Activated CD8-positive, alpha-beta memory T cell treated with anti-CD3 and anti-CD28 coated beads for 4 hours (primary cell): ENCODE results near the gene CNNM4.
"Not testable (repeated sequence)": the region's sequence is repeated elsewhere in the genome, so short reads cannot be mapped to it uniquely, and the experiment has no call there.

Experiments
- DNase-seq, 2 donors: peaks; one replicate each; pipeline ENCODE4 v3.0.0-alpha.2; 2020; ENCODE audit warnings: low read depth in 2 of 2

Gene CNNM4

DNA sequence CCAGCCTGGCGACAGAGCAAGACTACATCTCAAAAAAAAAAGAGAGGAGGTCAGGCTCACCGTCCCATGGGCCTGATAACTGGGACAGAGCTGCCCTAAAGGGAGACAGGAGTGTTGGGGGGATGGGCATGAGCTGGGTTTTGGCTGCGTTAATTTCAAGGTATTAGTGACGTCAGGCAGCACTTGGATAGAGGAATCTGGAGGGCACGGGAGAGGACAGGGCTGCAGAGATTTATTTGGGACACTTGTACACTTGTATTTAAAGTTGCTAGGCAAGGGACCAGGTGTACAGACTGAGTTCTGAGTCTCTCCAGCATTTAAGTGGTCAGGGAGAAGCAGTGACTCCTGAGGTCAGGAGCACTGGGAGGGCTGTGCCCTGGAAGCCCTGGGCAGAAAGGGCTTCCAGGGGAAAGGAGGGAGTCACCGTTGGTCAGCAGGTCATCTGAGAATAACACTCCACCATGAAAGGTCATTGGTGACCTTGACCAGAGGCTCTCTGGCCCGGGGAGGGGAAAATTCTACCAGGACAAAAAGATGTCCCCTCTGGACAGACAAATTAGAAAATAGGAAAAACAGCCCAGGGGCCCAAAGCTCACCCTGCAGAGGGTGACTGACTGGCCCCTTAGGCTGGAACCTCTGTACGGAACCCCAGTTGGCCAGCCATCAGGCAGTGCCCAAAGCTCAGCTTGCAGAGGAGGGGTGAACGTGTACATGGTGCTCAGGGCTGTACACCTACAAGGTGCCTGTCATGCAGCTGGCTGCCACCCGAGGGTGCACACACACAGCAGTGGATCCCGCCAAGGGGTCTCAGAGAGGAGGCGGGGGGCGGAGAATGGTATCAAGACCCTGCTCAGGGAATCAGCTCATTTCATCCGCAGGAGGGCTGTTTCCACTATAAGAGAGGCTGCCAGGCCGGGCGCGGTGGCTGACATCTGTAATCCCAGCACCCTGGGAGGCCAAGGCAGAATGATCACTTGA, 32.4 kb downstream of the CNNM4 start:
- no peak for DNase-seq

DNA sequence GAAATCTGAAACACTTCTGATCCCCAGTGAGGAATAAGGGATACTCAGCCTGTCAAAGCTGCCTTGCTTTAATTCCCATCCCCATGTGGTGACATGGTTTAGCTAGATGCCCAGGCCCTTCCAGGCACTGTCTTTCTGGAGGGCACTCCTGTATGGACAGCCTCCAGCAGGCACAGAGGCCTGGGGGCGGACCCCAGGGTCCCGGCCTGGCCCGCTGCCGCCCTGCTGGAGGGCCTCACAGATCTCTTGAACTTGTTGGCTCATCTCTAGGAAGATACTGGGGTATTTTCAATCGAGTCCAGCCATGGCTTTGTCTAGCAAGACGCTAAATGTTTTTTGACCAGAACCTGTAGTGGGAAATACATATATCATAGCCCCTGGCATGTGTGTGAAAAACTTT, 34.4 kb downstream of the CNNM4 start:
- DNase-seq: no peak

DNA sequence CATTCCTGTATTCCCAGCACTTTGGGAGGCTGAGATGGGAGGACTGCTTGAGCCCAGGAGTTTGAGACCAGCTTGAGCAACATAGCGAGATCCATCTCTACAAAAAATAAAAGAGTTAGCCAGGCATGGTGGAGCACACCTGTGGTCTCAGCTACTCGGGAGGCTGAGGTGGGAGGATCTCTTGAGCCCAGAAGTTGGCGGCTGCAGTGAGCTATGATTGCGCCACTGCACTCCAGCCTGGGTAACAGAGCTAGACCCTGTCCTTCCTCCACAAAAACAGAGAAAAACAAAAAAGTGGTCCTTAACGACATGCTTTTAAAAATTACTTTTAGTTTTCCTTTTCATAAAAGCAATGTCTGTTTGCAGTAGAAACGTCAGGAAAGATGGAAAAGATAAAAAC, 35.8 kb downstream of the CNNM4 start:
- not testable (repeated sequence) for DNase-seq

DNA sequence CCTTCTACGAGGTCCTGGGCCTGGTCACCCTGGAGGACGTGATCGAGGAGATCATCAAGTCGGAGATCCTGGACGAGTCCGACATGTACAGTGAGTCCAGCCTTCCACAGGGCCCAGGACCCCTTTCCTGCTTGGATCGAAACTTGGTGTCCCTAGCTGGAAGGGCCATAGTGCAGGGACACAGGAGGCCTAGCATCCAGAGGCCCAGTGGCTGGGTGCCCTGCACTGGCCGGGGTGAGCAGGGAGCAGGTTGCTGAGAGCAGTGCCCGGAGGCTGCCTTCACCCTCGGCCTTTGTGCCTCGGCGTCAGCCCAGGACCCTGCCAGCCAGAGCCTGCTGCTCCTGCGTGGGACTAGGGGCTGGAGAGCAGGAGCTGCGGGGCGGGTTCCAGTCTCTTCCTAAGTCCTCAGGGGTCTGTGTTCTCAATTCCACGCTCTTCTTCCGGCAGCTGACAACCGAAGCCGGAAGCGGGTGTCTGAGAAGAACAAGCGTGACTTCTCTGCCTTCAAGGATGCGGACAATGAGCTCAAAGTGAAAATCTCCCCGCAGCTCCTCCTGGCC, 36.4 kb downstream of the CNNM4 start:
- no peak for DNase-seq

DNA sequence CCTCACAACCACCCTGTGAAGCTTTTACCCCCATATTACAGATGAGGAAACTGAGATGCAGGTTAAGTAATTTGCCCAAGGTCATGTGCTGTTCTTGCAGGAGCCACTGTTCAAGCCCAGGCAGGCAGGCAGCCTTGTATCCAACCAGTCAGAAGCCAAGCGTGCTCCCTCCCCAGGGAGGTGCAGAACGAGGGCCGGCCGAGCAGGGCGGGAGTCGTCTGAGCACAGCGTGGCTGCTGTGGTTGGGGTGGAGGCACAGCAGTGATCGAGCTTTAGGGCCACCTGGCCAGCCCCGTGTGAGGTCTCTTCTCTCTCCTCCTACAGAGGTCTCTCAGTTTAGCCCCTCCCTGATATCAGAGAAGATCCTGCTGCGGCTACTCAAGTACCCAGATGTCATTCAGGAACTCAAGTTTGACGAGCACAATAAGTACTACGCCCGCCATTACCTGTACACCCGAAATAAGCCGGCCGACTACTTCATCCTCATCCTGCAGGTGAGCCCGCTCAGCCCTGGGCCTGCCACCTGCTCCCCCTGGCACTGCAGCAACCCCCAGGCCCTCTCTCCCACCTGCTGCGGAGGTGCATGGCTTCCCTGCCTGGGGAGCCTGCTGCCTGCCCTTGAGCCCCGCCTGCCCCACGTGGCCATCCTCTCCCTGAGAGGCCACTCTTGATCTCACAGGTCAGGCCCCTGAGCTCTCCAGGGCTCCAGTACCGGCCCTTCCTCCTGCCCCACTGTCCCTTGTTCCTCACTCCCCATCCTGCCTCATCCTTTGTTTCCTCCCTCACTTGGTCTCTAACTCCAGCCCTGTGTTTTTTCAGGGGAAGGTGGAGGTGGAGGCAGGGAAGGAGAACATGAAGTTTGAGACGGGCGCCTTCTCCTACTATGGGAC, 38.3 kb downstream of the CNNM4 start:
- no peak for DNase-seq

DNA sequence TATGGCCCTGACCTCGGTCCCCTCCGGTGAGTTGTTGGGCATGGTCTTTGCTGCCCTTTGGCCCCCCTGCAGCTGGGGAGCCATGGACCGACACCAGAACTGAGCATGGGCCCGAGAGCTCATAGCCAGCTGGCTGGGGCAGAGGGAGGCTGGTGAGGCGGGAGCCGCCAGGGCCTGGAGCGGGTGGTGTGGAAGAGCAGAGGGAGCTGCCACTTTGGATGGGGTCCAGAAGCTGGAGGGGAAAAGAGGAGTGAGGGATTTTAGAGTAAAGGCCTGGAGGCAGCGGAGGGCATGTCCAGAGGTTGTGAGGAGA, 38.9 kb downstream of the CNNM4 start:
- no peak for DNase-seq

DNA sequence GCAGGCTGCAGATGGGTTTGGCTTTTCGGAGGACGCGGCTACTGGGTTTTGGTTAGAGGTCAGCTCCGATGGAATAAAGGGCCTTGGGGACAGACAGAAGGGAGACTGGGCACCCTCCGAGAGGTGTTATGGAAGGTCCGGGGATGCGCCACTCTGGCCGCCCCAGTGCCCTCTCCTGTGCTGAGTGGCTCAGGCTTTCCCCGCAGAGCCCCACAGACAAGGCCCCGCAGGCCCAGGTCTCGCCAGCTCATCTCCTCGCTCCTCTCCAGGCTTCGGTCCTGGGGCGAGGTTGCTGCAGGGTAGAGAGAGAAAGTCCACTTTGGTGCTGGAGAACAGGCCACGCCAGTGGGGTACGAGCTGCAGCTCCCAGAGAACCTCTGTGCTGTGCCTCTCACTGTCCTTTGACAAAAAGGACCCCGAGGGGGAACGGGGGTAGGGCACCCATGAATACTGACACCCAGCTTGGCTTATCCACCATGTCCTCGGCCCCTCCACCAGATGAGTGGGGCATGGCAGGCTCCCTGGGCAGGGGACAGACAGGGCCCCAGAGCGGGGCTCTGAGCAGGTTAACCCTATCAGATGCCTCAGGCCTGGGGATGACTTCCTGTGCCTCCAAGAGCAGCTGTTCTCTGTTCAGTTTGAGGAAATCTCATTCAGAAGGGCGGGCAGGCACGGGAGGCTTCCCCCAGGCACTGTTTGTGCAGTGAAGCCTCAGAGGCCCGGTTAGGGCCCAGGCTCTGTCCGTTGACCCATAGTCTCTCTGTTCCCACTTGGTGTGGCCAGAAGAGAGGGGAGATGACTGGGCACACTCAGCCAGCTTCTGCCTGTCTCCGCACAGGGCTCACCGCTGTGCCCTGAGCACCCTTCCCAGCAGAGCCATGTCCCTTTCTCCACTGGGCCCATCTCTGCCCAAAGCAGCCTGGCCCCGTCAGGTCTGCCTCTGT, 39.6 kb downstream of the CNNM4 start:
- no peak for DNase-seq

DNA sequence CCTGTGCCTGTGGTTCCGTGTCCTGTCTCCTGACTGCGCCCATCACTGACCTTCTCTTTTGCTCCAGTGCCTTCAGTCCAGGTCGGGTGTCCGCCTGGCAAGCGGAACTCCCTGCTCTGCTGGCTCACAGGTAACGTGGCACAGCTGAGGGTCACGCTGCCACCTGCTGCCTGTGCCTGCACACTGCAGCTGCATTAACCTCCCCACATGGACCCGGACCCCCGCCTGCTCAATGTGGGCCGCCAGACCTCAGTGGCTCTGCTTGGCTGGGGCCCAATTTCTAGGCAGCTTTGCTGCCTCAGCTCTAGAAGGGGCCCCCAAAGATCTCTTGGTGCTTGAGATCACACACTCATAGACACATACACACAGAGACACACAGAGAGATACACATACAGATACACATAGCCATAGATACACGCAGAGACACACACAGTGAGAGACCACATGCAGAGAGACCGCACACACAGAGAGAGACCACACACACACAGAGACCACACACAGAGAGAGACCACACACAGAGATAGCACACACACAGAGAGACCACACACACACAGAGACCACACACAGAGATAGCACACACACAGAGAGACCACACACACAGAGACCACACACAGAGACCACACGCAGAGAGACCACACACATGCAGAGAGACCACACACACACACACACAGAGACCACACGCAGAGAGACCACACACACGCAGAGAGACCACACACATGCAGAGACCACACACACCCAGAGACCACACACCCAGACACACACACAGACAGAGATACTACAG, 40.5 kb downstream of the CNNM4 start:
- DNase-seq: peak; percentile 38 to 52

DNA sequence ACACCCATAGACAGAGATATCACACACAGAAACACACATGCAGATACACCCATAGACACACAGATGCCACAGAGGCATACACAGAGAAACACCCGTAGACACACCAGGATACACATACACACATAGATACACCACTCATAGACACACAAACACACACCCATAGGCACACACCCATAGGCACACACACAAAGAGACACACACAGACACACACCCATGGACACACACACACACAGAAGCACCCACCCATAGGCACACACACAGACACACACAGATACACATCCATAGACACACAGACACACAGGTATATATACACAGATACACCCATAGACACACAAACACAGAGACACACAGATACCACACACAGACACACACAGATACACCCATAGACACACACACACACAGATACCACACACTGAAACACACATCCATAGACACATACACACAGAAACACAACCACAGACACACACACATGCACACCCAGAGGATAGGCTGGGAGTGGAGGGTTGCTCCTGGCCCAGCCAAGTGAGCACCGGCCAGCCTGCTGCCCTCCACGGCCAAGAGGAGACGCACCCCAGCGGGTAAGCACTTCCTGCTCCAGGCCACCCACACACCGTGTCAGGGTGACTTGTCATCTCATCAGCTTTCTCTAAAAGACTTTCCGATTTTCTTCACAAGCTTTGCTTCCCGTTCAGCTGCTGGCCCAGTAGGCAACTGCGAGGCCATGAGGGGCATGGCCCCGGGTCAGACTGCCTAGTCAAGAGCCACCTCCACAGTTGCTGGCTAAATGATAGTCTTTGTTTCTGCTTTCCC, 41.3 kb downstream of the CNNM4 start:
- DNase-seq: no peak

DNA sequence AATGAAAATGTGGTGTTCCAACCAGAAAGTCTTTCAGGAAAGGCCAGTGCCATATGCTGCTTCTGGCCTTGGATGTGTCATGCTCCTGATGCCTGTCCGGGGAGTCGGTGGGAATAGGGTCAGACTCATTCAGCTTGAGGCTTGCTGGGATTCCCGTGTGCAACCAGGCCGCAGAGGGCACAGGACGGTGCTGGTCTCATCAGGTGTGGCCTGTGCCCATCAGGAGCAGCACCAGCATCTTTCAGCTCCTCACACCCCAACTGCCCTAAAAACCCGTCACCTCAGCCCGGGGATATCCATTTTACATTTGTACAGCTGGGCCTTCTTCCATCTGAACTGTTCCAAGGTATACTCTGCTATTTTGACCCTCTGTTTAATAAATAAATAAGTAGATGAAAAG, 42.0 kb downstream of the CNNM4 start:
- no peak for DNase-seq

DNA sequence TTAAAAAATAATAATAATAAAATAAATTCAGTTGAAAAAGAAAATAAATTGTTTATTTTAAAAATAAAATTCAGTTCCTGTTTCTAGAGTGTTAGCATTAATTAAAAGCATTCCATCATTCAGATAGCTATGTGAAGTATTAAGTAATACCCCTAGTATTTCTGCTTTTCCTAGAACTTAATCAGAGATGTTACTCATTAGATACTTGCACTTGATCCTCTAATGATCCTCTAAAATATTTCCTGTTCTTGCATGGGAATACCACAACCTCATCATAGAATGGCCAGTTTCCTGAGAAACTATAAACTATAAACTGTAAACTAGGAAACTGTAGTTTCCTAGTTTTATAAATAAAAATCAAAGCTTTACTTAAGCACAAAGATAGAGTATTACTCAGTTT, 44.3 kb downstream of the CNNM4 start:
- no peak for DNase-seq

DNA sequence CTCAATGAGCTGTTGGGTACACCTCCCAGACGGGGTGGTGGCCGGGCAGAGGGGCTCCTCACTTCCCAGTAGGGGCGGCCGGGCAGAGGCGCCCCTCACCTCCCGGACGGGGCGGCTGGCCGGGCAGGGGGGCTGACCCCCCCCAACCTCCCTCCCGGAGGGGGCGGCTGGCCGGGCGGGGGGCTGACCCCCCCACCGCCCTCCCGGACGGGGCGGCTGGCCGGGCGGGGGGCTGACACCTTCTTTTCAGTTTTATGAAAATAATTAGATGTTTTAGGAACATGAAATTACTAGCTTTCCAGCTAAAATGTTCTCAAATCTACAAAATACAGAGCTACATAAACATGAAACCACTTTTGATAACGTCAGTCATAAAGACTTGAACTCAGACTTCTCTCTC, 45.2 kb downstream of the CNNM4 start:
- DNase-seq: not testable (repeated sequence)

DNA sequence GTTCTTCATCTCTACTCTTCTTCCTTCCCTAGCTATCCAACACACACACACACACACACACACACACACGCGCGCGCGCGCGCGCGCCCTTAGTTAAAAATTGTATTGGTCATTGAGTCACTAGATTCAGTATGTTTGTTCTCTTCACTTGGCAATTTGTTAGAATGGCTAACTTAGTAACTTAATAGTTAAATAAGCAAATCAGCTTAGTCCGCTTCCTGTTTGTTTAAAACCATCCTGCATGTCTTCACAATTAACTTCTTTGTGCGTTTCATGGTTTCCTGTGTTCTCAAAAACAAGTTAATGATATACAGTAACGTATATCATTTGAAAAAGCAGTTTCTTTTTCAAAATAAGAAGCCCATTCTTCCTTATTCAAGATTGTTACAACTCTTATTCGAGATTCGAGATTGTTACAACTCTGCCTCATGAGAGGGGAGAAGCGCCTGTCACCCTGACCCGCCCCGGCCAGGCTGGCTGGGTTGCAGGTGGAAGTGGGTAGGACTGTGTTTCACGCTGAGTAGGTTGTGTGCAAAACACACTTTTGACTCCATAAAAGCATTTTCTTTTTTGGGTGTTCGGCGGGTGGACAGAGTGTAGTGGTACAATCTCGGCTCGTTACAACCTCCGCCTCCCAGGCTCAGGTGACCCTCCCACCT, 45.9 kb downstream of the CNNM4 start:
- DNase-seq: no peak

DNA sequence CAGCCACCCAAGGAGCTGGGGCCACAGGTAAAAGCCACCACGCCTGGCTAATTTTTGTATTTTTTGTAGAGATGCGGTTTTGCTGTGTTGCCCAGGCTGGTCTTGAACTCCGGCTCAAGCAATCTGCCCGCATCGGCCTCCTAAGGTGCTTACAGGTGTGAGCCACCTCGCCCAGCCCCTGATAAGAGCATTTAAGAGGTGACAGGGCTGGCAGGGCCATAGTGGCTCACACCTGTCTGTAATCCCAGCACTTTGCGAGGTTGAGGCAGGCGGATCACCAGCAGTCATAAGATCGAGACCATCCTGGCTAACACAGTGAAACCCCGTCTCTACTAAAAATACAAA, 46.4 kb downstream of the CNNM4 start:
- DNase-seq: no peak

DNA sequence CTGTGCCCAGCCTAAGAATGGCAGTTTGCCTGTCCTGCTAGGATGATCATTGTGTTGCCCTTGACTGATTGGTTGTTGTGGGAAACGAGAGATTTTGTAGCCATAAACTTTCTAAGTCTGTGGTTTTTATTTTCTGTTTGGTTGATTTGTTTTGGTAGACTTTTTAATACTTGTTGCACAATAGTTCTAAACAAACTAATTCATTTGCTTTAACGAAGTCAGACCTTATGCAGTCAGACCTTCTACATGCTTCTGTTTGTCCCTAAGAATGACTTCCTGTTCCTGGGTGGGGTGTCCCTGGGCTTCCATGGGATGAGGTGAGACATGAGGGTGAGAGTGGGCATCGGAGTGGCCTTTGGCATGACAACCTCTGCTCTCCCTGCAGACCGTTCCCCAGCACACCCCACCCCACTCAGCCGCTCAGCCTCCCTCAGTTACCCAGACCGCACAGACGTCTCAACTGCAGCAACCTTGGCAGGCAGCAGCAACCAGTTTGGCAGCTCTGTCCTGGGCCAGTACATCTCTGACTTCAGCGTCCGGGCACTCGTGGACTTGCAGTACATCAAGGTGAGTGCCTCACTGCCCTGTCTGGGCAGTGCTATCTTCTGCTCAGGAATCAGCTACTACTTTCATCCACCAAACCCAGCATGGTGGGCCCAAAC, 47.6 kb downstream of the CNNM4 start:
- no peak for DNase-seq

DNA sequence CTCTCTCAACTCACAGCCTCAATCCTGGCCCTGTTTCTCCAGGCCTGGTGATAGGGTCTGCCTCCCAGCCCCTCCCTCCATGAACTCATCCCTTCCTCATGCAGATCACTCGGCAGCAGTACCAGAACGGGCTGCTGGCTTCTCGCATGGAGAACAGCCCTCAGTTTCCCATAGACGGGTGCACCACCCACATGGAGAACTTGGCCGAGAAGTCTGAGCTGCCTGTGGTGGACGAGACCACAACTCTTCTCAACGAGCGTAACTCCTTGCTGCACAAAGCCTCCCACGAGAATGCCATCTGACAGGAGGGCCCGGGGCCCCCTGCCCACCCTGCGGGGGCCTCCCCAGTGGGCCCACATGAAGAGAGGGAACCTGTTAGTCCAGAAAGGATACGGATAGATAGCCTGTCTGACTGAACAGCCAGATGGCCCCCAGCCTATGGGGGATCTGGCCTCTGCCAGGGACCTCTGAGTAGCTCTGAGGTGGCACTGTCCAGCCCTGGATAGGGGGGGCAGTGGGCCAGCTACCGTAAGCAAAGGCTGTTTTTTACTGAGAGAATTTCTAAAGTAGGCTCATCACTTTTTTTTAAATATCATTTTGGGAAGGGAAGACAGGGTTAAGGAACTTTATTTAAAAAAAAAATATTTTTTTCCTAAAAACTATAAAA, 48.6 kb downstream of the CNNM4 start:
- DNase-seq: no peak

DNA sequence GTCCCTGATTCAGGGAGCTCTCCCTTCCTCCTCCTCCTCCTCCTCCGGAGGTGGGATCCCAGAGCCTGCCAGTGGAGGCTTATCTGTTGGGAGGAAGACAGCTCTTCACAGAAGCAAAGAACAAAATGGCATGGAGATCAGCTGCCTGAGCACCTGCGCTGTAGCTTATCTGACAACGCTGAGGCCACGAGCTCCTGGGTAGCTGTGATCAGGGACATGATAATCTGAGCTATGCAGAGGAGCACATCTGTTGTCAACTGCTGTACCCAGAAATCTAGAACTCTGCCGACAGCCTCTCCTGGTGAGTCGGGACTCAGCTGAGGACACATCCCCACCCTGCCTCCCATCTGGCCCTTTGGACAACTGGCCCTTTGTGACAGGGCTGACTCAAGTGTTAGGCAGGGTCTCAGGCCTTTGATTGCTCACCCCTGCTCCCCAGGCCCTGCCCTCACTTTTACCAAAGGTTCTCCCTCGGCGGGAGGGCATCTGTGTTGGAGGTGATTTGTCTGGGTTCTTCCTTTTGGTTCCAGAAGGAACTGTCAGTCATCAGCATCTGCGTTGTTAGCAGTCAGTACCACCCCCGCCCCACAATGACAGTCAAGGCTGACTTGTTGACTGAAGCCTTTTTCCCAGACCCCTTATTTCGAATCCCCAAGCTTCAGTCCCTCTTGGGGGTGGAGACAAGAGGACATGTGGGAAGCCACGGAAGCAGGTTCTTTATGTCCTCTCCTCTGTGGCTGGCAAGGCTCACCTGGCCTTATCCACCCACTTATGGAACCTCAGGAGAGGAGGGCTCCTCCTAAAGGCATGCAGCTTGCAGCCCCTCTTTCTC, 49.5 kb downstream of the CNNM4 start:
- no peak for DNase-seq
